Activated CD4-positive, alpha-beta T cell treated with anti-CD3 and anti-CD28 coated beads, Interleukin-2, amount 10 ng/mL, durations not matched to agents 24 days and 14 days (primary cell): ENCODE data around the gene OR1F1. TPM values are rescaled to one million over a fixed set of nuclear protein-coding genes. Genes with fewer than 3 reads are reported as not detected.
"Not testable (repeated sequence)": the region's sequence is repeated elsewhere in the genome, so short reads cannot be mapped to it uniquely, and the experiment has no call there.

Experiments used
- DNase-seq: peaks from one replicate; pipeline ENCODE4 v3.0.0; 2022
- H3K27ac Mint-ChIP-seq: one replicate; pipeline ENCODE4 v1.8.0; 2022; ENCODE audit warnings: mild to moderate bottlenecking, mixed read lengths
- H3K27me3 Mint-ChIP-seq: one replicate; pipeline ENCODE4 v1.8.0; 2022; ENCODE audit warnings: mixed read lengths
- H3K36me3 Mint-ChIP-seq: one replicate; pipeline ENCODE4 v1.8.0; 2022; ENCODE audit warnings: low read depth, mild to moderate bottlenecking, mixed read lengths
- H3K4me1 Mint-ChIP-seq: one replicate; pipeline ENCODE4 v1.8.0; 2021; ENCODE audit warnings: mixed read lengths
- H3K4me3 Mint-ChIP-seq: one replicate; pipeline ENCODE4 v1.8.0; 2022; ENCODE audit warnings: mild to moderate bottlenecking, moderate library complexity, mixed read lengths
- H3K9me3 Mint-ChIP-seq: one replicate; pipeline ENCODE4 v1.8.0; 2021; ENCODE audit warnings: mixed read lengths
- intact Hi-C: fragments of 100-400 bp; cut with micrococcal nuclease; formaldehyde crosslinking; loops from one replicate; pipeline ENCODE4 v1.15.1; 2023
- total RNA-seq: library from RNA; stranded (reverse); gene quantifications from 2 replicates; pipeline ENCODE4 v1.2.3, GENCODE V29; 2022

Gene OR1F1
- total RNA-seq, 1 donor from 2014 or later, result not detected

GRCh38 chr16:3171855-3172593 is 16.0 kb upstream of the OR1F1 start:
- H3K27ac Mint-ChIP-seq, result peak overlapping the region; percentile 83
- peaks cover 6% of the 10 kb centered on the region for H3K36me3 Mint-ChIP-seq
- peak; percentile 76 for DNase-seq
- H3K27me3 Mint-ChIP-seq, result peaks cover 67% of the 10 kb centered on the region
- peak overlapping the region; percentile 80 for H3K4me3 Mint-ChIP-seq
- intact Hi-C loops, result loop anchor here (1.0 kb wide), 2 partner anchors 11 to 22 kb away; no protein-coding TSS in a partner anchor
- H3K9me3 Mint-ChIP-seq, result peaks cover 3% of the 10 kb centered on the region
- H3K4me1 Mint-ChIP-seq, result peaks cover 34% of the 10 kb centered on the region

GRCh38 chr16:3173892-3174617 is 13.9 kb upstream of the OR1F1 start:
- peak; percentile 67 for DNase-seq
- peaks cover 72% of the 10 kb centered on the region for H3K27me3 Mint-ChIP-seq
- peaks cover 3% of the 10 kb centered on the region for H3K9me3 Mint-ChIP-seq
- H3K27ac Mint-ChIP-seq, result peak overlapping the region; percentile 11
- intact Hi-C loops, result no loop called here
- peaks cover 34% of the 10 kb centered on the region for H3K4me1 Mint-ChIP-seq
- H3K4me3 Mint-ChIP-seq, result peak overlapping the region; percentile 76
- H3K36me3 Mint-ChIP-seq, result peaks cover 6% of the 10 kb centered on the region

- H3K4me3 Mint-ChIP-seq, result no peak overlapping the region
- peaks cover 72% of the 10 kb centered on the region for H3K27me3 Mint-ChIP-seq
- no peak for DNase-seq
- peaks cover 6% of the 10 kb centered on the region for H3K36me3 Mint-ChIP-seq
- H3K4me1 Mint-ChIP-seq, result peaks cover 34% of the 10 kb centered on the region
- intact Hi-C loops, result no loop called here
- no peak overlapping the region for H3K27ac Mint-ChIP-seq
- H3K9me3 Mint-ChIP-seq, result peaks cover 3% of the 10 kb centered on the region
Measured at GRCh38 chr16:3174618-3175148, 13.3 kb upstream of the OR1F1 start.

- Mint-ChIP-seq H3K4me3 (no peak overlapping the region), H3K27ac (no peak overlapping the region), H3K4me1 (peaks cover 33% of the 10 kb centered on the region), H3K36me3 (peaks cover 6% of the 10 kb centered on the region), H3K9me3 (peaks cover 3% of the 10 kb centered on the region), H3K27me3 (peaks cover 73% of the 10 kb centered on the region)
- DNase-seq, result peak; percentile 69
- intact Hi-C loops, result no loop called here
Measured at GRCh38 chr16:3175157-3176093, 12.6 kb upstream of the OR1F1 start.

DNA sequence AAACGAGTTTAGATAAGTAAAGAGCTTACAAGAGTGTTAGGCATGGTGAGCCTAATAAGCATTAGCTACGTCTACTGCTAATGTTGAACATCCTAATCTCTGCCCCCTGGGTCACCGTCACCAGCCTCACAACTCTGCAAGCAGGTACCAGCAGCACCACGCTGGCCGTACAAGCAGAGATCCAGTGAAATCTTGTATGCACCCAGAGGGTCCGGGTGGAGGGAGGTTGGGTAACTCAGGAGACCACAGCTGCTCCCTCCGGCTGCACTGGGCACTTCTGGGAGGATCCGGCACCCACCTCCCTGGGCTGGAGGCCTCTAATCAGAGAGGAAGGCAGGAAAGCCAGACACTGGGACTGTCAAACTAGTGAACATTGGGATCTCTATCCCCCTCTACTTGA is 8.4 kb upstream of the OR1F1 start:
- peaks cover 12% of the 10 kb centered on the region for H3K36me3 Mint-ChIP-seq
- intact Hi-C loops, result no loop called here
- H3K4me3 Mint-ChIP-seq, result no peak overlapping the region

DNA sequence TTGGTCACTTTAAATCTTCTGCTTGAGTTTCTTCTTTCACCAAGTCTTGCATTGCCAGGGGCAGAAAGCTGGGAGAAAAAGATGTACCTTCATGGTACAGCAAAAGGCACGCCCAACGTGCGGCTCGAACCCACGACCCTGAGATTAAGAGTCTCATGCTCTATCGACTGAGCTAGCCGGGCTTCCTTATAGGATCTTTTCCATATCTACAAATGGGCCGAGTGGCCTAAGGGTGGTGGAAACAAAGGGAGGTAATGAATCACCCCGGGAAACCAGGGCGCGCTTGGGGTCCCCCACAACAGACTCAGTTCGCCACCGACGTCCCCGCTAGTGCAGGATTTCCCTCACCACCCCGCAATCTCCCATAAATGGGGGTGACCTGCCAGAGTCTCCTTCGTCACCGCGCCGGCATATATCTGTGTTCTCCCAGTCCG is 7.5 kb upstream of the OR1F1 start:
- Mint-ChIP-seq H3K36me3 (peaks cover 12% of the 10 kb centered on the region), H3K27ac (no peak overlapping the region), H3K4me3 (no peak overlapping the region), H3K4me1 (peaks cover 17% of the 10 kb centered on the region), H3K27me3 (peaks cover 77% of the 10 kb centered on the region), H3K9me3 (peaks cover 12% of the 10 kb centered on the region)
- peak; percentile 55 for DNase-seq
- intact Hi-C loops, result no loop called here

More for the DNA sequence above, 8.4 kb upstream of the OR1F1 start:
- H3K27me3 Mint-ChIP-seq, result peaks cover 81% of the 10 kb centered on the region
- DNase-seq, result peak; percentile 55
- H3K9me3 Mint-ChIP-seq, result peaks cover 12% of the 10 kb centered on the region
- peaks cover 17% of the 10 kb centered on the region for H3K4me1 Mint-ChIP-seq
- H3K27ac Mint-ChIP-seq, result no peak overlapping the region

GRCh38 chr16:3182293-3182607 is 5.8 kb upstream of the OR1F1 start:
- peaks cover 13% of the 10 kb centered on the region for H3K9me3 Mint-ChIP-seq
- intact Hi-C loops, H3K36me3 Mint-ChIP-seq: not testable (repeated sequence)
- DNase-seq, result peak; percentile 57
- peaks cover 15% of the 10 kb centered on the region for H3K4me1 Mint-ChIP-seq
- peak overlapping the region; percentile 79 for H3K4me3 Mint-ChIP-seq
- H3K27me3 Mint-ChIP-seq, result peaks cover 65% of the 10 kb centered on the region
- peak overlapping the region; percentile 88 for H3K27ac Mint-ChIP-seq

DNA sequence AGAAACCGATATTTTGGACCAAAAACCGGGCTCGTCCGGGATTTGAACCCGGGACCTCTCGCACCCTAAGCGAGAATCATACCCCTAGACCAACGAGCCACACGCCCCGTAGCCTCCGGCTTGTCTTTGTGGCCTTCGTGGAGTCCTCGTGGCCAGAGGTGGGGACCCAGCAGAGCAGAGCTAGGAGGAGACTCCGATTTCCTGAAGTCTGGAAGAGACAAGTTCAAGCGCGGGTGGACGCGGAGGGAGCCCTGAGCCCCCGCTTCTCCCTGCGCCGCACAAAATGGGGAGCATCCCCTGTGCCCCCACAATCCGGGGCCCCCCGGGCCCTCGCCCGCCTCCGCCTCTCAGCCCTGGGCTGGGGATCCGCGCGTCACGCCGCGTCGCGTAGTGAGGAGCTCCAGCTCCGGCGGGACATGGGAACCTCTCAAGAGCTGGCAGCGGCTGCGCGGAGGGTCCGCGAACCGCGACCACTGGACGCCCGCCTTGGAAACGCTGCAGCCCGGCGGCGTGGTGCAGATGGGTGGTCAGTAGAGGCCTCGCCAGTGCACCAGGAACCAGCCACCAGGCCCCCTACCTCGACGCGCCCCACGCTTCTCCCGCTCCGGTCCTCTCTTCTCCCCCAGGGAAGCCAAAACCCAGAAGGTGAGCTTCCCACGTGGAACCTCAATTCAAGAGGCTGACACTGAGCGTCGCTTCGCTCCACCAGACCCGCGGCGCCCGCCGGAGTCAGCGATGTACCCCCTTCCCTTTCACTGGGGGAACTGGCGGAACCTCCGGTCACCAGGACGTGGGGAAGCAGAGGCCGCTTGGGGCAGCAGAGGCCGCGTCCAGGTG is 5.2 kb upstream of the OR1F1 start:
- intact Hi-C loops, result loop anchor here (1.0 kb wide), 1 partner anchor 12 kb away; no protein-coding TSS in a partner anchor
- H3K4me1 Mint-ChIP-seq, result peaks cover 17% of the 10 kb centered on the region
- peak overlapping the region; percentile 79 for H3K4me3 Mint-ChIP-seq
- H3K27me3 Mint-ChIP-seq, result peaks cover 65% of the 10 kb centered on the region
- peaks cover 11% of the 10 kb centered on the region for H3K36me3 Mint-ChIP-seq
- H3K9me3 Mint-ChIP-seq, result peaks cover 19% of the 10 kb centered on the region
- H3K27ac Mint-ChIP-seq, result peak overlapping the region; percentile 88
- peak; percentile 81 for DNase-seq

- Mint-ChIP-seq H3K27ac (peak overlapping the region; percentile 91), H3K9me3 (peaks cover 19% of the 10 kb centered on the region), H3K4me3 (peak overlapping the region; percentile 79), H3K4me1 (peaks cover 22% of the 10 kb centered on the region), H3K27me3 (peaks cover 68% of the 10 kb centered on the region), H3K36me3 (peaks cover 12% of the 10 kb centered on the region)
- intact Hi-C loops, result loop anchor here (1.0 kb wide), 1 partner anchor 12 kb away; no protein-coding TSS in a partner anchor
- DNase-seq, result peak; percentile 62
Measured at GRCh38 chr16:3183445-3184139, 4.4 kb upstream of the OR1F1 start.

GRCh38 chr16:3186946-3187690 is 886 bp upstream of the OR1F1 start:
- peaks cover 28% of the 10 kb centered on the region for H3K9me3 Mint-ChIP-seq
- no peak overlapping the region for H3K27ac Mint-ChIP-seq
- H3K4me3 Mint-ChIP-seq, result peak overlapping the region; percentile 7
- DNase-seq, result no peak
- peaks cover 41% of the 10 kb centered on the region for H3K4me1 Mint-ChIP-seq
- H3K27me3 Mint-ChIP-seq, result peaks cover 65% of the 10 kb centered on the region
- intact Hi-C loops, result loop anchor here (1.0 kb wide), 1 partner anchor 35 kb away; no protein-coding TSS in a partner anchor
- H3K36me3 Mint-ChIP-seq, result peaks cover 12% of the 10 kb centered on the region

- Mint-ChIP-seq H3K36me3 (peaks cover 8% of the 10 kb centered on the region), H3K4me1 (peaks cover 34% of the 10 kb centered on the region)
Measured at GRCh38 chr16:3188675-3188924, 596 bp downstream of the OR1F1 start.

More at GRCh38 chr16:3188675-3188924, 596 bp downstream of the OR1F1 start:
- peaks cover 25% of the 10 kb centered on the region for H3K9me3 Mint-ChIP-seq
- no peak overlapping the region for H3K27ac Mint-ChIP-seq
- peaks cover 53% of the 10 kb centered on the region for H3K27me3 Mint-ChIP-seq
- DNase-seq, result no peak
- intact Hi-C loops, result no loop called here
- peak overlapping the region; percentile 66 for H3K4me3 Mint-ChIP-seq
